Stomach (tissue), 4 donors: ENCODE results near the gene SLC15A2.

ENCODE experiments used
- CTCF ChIP-seq, 7 experiments: fragments of 450-650 bp in 4 of 7; fragments of 200-600 bp in 3 of 7; sonication (generic) in 3 of 7; IDR thresholded peaks; one replicate each; pipeline ENCODE4 v1.5.1; 2016 to 2019; ENCODE audit warnings: antibody characterized with exemption in 7 of 7, control low read depth in 2 of 7, mild to moderate bottlenecking in 1 of 7
- EP300 ChIP-seq: sonication (generic); formaldehyde crosslinking; IDR thresholded peaks from one replicate; pipeline ENCODE4 v1.6.1; 2017; ENCODE audit warnings: antibody characterized with exemption
- POLR2A ChIP-seq, 4 donors: fragments of 450-650 bp; IDR thresholded peaks; one replicate each; pipeline ENCODE4 v1.6.1; 2016; ENCODE audit warnings: antibody characterized with exemption in 4 of 4, control low read depth in 2 of 4, mild to moderate bottlenecking in 1 of 4, moderate library complexity in 1 of 4

GRCh38 chr3:121852256-121852655 lies 41.9 kb upstream of the SLC15A2 start:
- TF ChIP-seq CTCF (IDR thresholded peaks at IDR 0.05), result no peak
- no peak for TF ChIP-seq EP300
- TF ChIP-seq POLR2A (IDR thresholded peaks at IDR 0.05), result no peak
